ENCODE measurements around the gene ZBED1. TPM values are rescaled to one million over a fixed set of nuclear protein-coding genes. Genes with fewer than 3 reads are reported as not detected.

The ZBED1 gene
- polyA plus RNA-seq, 1 donor from 2014 or later = 43.2 TPM

DNA sequence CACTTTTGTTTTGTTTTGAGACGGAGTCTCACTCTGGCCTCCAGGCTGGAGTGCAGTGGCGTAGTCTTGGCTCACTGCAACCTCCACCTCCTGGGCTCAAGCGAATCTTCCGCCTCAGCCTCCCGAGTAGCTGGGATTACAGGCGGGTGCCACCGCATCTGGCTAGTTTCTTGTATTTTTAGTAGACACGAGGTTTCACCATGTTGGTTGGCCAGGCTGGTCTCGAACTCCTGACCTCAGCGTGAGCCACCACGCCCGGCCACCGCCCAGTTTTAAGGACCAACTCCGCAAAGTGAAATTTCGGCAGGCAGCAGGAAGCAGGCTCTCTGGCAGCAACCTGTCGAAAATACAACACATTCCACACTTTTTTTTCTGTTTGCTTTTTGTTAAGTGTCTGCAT lies 13.4 kb downstream of the ZBED1 start:
- peaks cover 24% of the 10 kb centered on the region for H3K36me3 ChIP-seq (ENCODE audit: insufficient read depth, low read length)
- H3K4me2 ChIP-seq (ENCODE audit: low read length) = no peak overlapping the region
- H3K79me2 ChIP-seq (replicated peaks; ENCODE audit: insufficient read depth, low read length) = peaks cover 6% of the 10 kb centered on the region
- H3K9me3 ChIP-seq (ENCODE audit: low read length) = peaks cover 14% of the 10 kb centered on the region
- H4K20me1 ChIP-seq (ENCODE audit: insufficient read depth) = no peaks in the 10 kb centered on the region
- no peaks in the 10 kb centered on the region for H3K27me3 ChIP-seq (ENCODE audit: insufficient read depth, low read depth, low read length)
- no peak overlapping the region for H3K27ac ChIP-seq (ENCODE audit: low read length)
- H3K9ac ChIP-seq (ENCODE audit: low read length) = no peak overlapping the region
- H3F3A ChIP-seq (ENCODE audit: insufficient read depth, low read length, poor library complexity, severe bottlenecking) = no peaks in the 10 kb centered on the region
- no peak overlapping the region for H2AFZ ChIP-seq (ENCODE audit: low read depth, low read length)
- no peak for TF ChIP-seq POLR2AphosphoS5 (IDR thresholded peaks at IDR 0.05)
- no peak for TF ChIP-seq TAF1 (IDR thresholded peaks at IDR 0.05; ENCODE audit: low read depth)
- TF ChIP-seq EZH2 (IDR thresholded peaks at IDR 0.05; ENCODE audit: borderline replicate concordance, insufficient read depth, low read length, poor library complexity, severe bottlenecking) = no peak
- no peak for TF ChIP-seq MXI1 (conservative IDR thresholded peaks at IDR 0.05; ENCODE audit: poor library complexity, severe bottlenecking)
- no peak for TF ChIP-seq REST (IDR thresholded peaks at IDR 0.05; ENCODE audit: borderline replicate concordance)
- TF ChIP-seq RAD21 (conservative IDR thresholded peaks at IDR 0.05) = no peak
- no peak for TF ChIP-seq SMC3 (conservative IDR thresholded peaks at IDR 0.05; ENCODE audit: poor library complexity)
- TF ChIP-seq CTCF (IDR thresholded peaks at IDR 0.05; ENCODE audit: poor library complexity, severe bottlenecking) = no peak
- TF ChIP-seq EP300 (conservative IDR thresholded peaks at IDR 0.05; ENCODE audit: poor library complexity, severe bottlenecking) = no peak
- H3K4me3 ChIP-seq (ENCODE audit: low read length) = no peak overlapping the region
- no peaks in the 10 kb centered on the region for H3K9me2 ChIP-seq (ENCODE audit: insufficient read depth, low read length)

GRCh38 chrX:2486476-2487133 lies 14.2 kb downstream of the ZBED1 start:
- H3K79me2 ChIP-seq (replicated peaks; ENCODE audit: insufficient read depth, low read length) = peaks cover 3% of the 10 kb centered on the region

More at GRCh38 chrX:2486476-2487133, 14.2 kb downstream of the ZBED1 start:
- Histone ChIP-seq H3K27ac (ENCODE audit: low read length) (no peak overlapping the region), H4K20me1 (ENCODE audit: insufficient read depth) (no peaks in the 10 kb centered on the region), H3K9me2 (ENCODE audit: insufficient read depth, low read length) (no peaks in the 10 kb centered on the region), H3K4me3 (ENCODE audit: low read length) (no peak overlapping the region), H3K9me3 (ENCODE audit: low read length) (peaks cover 14% of the 10 kb centered on the region), H3K4me2 (ENCODE audit: low read length) (no peak overlapping the region), H3K27me3 (ENCODE audit: insufficient read depth, low read depth, low read length) (no peaks in the 10 kb centered on the region), H3F3A (ENCODE audit: insufficient read depth, low read length, poor library complexity, severe bottlenecking) (no peaks in the 10 kb centered on the region), H3K9ac (ENCODE audit: low read length) (no peak overlapping the region), H3K36me3 (ENCODE audit: insufficient read depth, low read length) (peaks cover 24% of the 10 kb centered on the region), H2AFZ (ENCODE audit: low read depth, low read length) (no peak overlapping the region)
- TF ChIP-seq EP300 (conservative IDR thresholded peaks at IDR 0.05; ENCODE audit: poor library complexity, severe bottlenecking) (no peak), SMC3 (conservative IDR thresholded peaks at IDR 0.05; ENCODE audit: poor library complexity) (no peak), POLR2AphosphoS5 (IDR thresholded peaks at IDR 0.05) (no peak), EZH2 (IDR thresholded peaks at IDR 0.05; ENCODE audit: borderline replicate concordance, insufficient read depth, low read length, poor library complexity, severe bottlenecking) (no peak), RAD21 (conservative IDR thresholded peaks at IDR 0.05) (no peak), MXI1 (conservative IDR thresholded peaks at IDR 0.05; ENCODE audit: poor library complexity, severe bottlenecking) (no peak), TAF1 (IDR thresholded peaks at IDR 0.05; ENCODE audit: low read depth) (no peak), CTCF (IDR thresholded peaks at IDR 0.05; ENCODE audit: poor library complexity, severe bottlenecking) (no peak), REST (IDR thresholded peaks at IDR 0.05; ENCODE audit: borderline replicate concordance) (no peak)

Data from neural cell (in vitro differentiated cells).